GM12878 (cell line): ENCODE results near the gene NOL8.

Source experiments
- ATF2 ChIP-seq: IDR thresholded peaks from 2 replicates; pipeline ENCODE4 v1.6.1; 2012; ENCODE audit warnings: low read length, inconsistent platforms
- CBX5 ChIP-seq: sonication (generic); IDR thresholded peaks from 2 replicates; pipeline ENCODE4 v1.6.1; 2016; ENCODE audit warnings: low read depth, moderate library complexity, mild to moderate bottlenecking, inconsistent platforms
- EGR1 ChIP-seq, 2 experiments: IDR thresholded peaks; 1 replicate in 1 of 2; 2 replicates in 1 of 2; pipeline ENCODE4 v1.6.1; 2011 to 2012; ENCODE audit warnings: low read depth in 2 of 2, low read length in 2 of 2, borderline replicate concordance in 1 of 2, mild to moderate bottlenecking in 1 of 2, moderate library complexity in 1 of 2
- PBX3 ChIP-seq: IDR thresholded peaks from 2 replicates; pipeline ENCODE4 v1.6.1; 2011; ENCODE audit warnings: mild to moderate bottlenecking, low read depth, low read length, moderate library complexity; ENCODE audit not compliant: insufficient replicate concordance
- POLR2AphosphoS5 ChIP-seq: IDR thresholded peaks from 2 replicates; pipeline ENCODE4 v1.6.1; 2011; ENCODE audit warnings: mild to moderate bottlenecking, low read length, inconsistent platforms
- REST ChIP-seq: IDR thresholded peaks from 2 replicates; pipeline ENCODE4 v1.6.1; 2012; ENCODE audit warnings: mild to moderate bottlenecking, low read depth, low read length
- RFX5 ChIP-seq: IDR thresholded peaks from 2 replicates; pipeline ENCODE4 v1.6.1; 2011; ENCODE audit warnings: low read depth, low read length, improper control_type of control experiment
- SP1 ChIP-seq: IDR thresholded peaks from one replicate; pipeline ENCODE4 v1.6.1; 2011; ENCODE audit warnings: low read depth, low read length
- SUPT20H ChIP-seq: IDR thresholded peaks from 2 replicates; pipeline ENCODE4 v1.6.1; 2011; ENCODE audit warnings: low read depth, mild to moderate bottlenecking, low read length, moderate library complexity, borderline replicate concordance; ENCODE audit not compliant: control insufficient read depth
- TF ChIP-seq, protein P1 (sequence below): fragments of 450-650 bp; IDR thresholded peaks from 2 replicates; pipeline ENCODE4 v1.6.1; 2016; ENCODE audit warnings: mild to moderate bottlenecking
- TF ChIP-seq, protein P2 (sequence below), 3 experiments: IDR thresholded peaks in 2 of 3; conservative IDR thresholded peaks in 1 of 3; 2 replicates each; pipeline ENCODE4 v1.5.1; 2011; ENCODE audit warnings: low read depth in 3 of 3, low read length in 3 of 3, mild to moderate bottlenecking in 3 of 3, control low read depth in 2 of 3, moderate library complexity in 2 of 3, inconsistent platforms in 1 of 3, mixed read lengths in 1 of 3; ENCODE audit not compliant: control insufficient read depth in 2 of 3, insufficient read depth in 1 of 3; ENCODE audit errors: extremely low read depth in 1 of 3

DNA sequence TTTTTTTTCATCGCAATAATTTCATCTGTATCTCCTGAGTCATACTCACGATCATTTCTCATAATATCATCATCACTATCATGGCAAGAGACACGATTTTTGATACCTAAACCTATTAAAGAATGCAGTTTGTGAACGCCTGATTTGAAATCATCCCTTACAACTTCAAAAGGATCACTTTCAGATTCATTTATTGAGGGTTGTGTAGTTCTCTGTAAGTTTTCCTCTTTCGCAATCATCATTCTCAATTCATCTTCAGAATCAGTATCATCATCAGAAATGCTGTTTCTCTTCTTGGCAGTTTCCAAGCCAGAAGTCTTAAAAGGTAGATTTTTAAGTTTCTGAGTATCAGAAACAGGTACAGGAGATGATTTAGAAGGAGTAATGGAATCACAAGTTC lies 9.7 kb downstream of the NOL8 start:
- no peak for TF ChIP-seq RFX5
- no peak for TF ChIP-seq REST
- TF ChIP-seq, protein P1, sequence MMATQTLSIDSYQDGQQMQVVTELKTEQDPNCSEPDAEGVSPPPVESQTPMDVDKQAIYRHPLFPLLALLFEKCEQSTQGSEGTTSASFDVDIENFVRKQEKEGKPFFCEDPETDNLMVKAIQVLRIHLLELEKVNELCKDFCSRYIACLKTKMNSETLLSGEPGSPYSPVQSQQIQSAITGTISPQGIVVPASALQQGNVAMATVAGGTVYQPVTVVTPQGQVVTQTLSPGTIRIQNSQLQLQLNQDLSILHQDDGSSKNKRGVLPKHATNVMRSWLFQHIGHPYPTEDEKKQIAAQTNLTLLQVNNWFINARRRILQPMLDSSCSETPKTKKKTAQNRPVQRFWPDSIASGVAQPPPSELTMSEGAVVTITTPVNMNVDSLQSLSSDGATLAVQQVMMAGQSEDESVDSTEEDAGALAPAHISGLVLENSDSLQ: no peak
- TF ChIP-seq ATF2: no peak
- TF ChIP-seq SUPT20H: no peak
- no peak for TF ChIP-seq SP1
- TF ChIP-seq PBX3: no peak
- TF ChIP-seq CBX5: no peak
- TF ChIP-seq, protein P2, sequence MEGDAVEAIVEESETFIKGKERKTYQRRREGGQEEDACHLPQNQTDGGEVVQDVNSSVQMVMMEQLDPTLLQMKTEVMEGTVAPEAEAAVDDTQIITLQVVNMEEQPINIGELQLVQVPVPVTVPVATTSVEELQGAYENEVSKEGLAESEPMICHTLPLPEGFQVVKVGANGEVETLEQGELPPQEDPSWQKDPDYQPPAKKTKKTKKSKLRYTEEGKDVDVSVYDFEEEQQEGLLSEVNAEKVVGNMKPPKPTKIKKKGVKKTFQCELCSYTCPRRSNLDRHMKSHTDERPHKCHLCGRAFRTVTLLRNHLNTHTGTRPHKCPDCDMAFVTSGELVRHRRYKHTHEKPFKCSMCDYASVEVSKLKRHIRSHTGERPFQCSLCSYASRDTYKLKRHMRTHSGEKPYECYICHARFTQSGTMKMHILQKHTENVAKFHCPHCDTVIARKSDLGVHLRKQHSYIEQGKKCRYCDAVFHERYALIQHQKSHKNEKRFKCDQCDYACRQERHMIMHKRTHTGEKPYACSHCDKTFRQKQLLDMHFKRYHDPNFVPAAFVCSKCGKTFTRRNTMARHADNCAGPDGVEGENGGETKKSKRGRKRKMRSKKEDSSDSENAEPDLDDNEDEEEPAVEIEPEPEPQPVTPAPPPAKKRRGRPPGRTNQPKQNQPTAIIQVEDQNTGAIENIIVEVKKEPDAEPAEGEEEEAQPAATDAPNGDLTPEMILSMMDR (IDR thresholded peaks at IDR 0.05 in 2 of 3, conservative IDR thresholded peaks at IDR 0.05 in 1 of 3; ENCODE audit: control insufficient read depth in 2 of 3, extremely low read depth in 1 of 3, insufficient read depth in 1 of 3, low read depth in 3 of 3, low read length in 3 of 3): no peak
- no peak for TF ChIP-seq POLR2AphosphoS5
- TF ChIP-seq EGR1 (IDR thresholded peaks at IDR 0.05; ENCODE audit: borderline replicate concordance in 1 of 2, low read depth in 2 of 2, low read length in 2 of 2): no peak
